ENCODE data around the gene NGF.

Gene NGF

GRCh38 chr1:115301438-115302020 lies 36.5 kb downstream of the NGF start:
- DNase-seq (ENCODE audit: low read depth): no peak

DNA sequence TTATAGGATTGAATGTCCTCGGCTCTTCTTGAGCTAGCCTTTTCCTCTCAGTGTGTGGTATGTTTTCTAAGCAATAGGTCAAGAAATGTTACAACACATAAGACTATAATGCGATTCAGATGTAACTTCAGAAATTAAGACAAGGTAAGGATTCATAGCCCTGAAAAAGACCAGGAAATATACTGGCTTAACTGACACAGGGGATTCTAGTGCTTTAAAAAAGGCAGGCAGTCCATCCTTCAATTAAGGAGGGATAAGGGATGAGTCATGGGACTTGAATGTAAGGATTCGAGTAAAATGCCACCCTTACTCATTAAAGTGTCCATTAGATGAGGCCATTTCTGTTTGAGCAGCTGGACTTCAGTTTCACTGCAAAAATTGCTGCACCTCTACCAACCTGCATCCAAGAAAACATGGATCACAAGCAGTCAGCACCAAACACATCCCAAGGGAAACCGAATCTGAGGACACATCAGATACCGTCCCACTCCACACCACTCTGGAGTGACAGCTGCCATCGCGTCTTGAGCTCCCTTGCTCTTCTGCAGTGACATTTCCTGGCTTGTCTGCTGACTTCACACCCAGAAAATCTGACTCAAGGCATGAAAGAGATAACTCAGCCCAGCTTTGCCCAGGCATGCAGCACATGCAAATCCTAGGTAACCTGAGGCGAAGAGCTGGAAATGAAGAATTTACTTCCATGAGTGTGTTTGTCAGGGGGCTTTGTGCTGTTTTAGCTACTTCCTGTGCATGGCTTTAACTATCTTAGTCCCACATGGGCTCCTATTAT lies 37.8 kb downstream of the NGF start:
- H3K4me3 ChIP-seq (ENCODE audit: low read length): no peak overlapping the region
- TF ChIP-seq CTCF (conservative IDR thresholded peaks at IDR 0.05; ENCODE audit: low read length): no peak
- peak; percentile 53 for DNase-seq (ENCODE audit: low read depth)

More at GRCh38 chr1:115301438-115302020, 36.5 kb downstream of the NGF start:
- no peak for TF ChIP-seq CTCF (conservative IDR thresholded peaks at IDR 0.05; ENCODE audit: low read length)
- no peak overlapping the region for H3K4me3 ChIP-seq (ENCODE audit: low read length)

- no peak for TF ChIP-seq CTCF (conservative IDR thresholded peaks at IDR 0.05; ENCODE audit: low read length)
- no peak overlapping the region for H3K4me3 ChIP-seq (ENCODE audit: low read length)
- no peak for DNase-seq (ENCODE audit: low read depth)
Observed at GRCh38 chr1:115299266-115299665, 38.8 kb downstream of the NGF start.

- no peak overlapping the region for H3K4me3 ChIP-seq (ENCODE audit: low read length)
- peak; percentile 68 for DNase-seq (ENCODE audit: low read depth)
- TF ChIP-seq CTCF (conservative IDR thresholded peaks at IDR 0.05; ENCODE audit: low read length): no peak
Observed at GRCh38 chr1:115296981-115297380, 41.1 kb downstream of the NGF start.

- no peak overlapping the region for H3K4me3 ChIP-seq (ENCODE audit: low read length)
- DNase-seq (ENCODE audit: low read depth): peak; percentile 64
- TF ChIP-seq CTCF (conservative IDR thresholded peaks at IDR 0.05; ENCODE audit: low read length): no peak
Observed at GRCh38 chr1:115295904-115296696, 41.9 kb downstream of the NGF start.

GRCh38 chr1:115293899-115294298 lies 44.1 kb downstream of the NGF start:
- H3K4me3 ChIP-seq (ENCODE audit: low read length): no peak overlapping the region
- no peak for DNase-seq (ENCODE audit: low read depth)
- TF ChIP-seq CTCF (conservative IDR thresholded peaks at IDR 0.05; ENCODE audit: low read length): no peak

Data from AG10803 (cell line).